ENCODE measurements around the gene GLI1.
"Not testable (repeated sequence)": the region's sequence is repeated elsewhere in the genome, so short reads cannot be mapped to it uniquely, and the experiment has no call there.

Gene GLI1

DNA sequence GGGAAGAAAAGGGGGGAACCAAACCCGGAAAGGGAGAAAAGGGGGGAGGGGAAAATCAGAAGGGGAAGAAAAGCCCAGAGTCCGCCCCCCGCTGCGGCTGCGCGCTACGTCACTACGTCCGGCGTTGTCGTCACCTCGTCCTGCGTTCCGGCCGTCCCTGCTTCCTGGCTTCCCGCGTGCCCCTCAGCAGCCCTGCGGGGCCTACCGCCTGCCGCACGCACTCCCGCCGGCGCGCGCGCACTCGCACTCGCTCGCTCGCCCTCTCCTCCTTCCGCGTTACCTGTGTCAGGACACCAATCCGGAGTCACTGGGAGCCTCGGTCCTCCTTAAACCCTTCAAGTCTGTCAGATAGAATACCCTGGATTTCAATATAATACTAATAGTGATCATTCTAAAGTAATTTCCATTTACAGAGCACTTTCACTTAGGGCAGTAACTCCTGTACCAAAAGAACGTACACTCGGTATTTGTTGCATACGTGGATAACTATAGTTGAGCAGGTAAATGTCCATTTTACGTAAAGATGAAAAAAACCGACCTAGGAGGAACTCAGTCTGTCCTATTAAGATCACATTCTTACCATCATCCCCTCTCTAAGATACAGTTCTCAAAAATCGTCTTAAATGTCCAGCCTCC lies 28.5 kb upstream of the GLI1 start, which contains the start of gene R3HDM2:
Gene R3HDM2, minus strand, starts transcription at position 113 of the 636 bp plus-strand sequence. CDS start 120,615 bp downstream, outside the sequence.
- Histone ChIP-seq H3K9me3 (no peaks in the 10 kb centered on the region), H3K27me3 (ENCODE audit: low read depth) (no peaks in the 10 kb centered on the region), H3K4me3 (peak within 1 kb of the TSS; percentile 50), H3K36me3 (replicated peaks) (no peaks in the 10 kb centered on the region), H3K4me1 (peaks cover 13% of the 10 kb centered on the region)
- DNase-seq (ENCODE audit: low spot score in 2 of 2), result peak; percentile 92 to 96
- in situ Hi-C loops (cut with MboI; ENCODE audit: low sequenced_read_pairs), result no loop called here

DNA sequence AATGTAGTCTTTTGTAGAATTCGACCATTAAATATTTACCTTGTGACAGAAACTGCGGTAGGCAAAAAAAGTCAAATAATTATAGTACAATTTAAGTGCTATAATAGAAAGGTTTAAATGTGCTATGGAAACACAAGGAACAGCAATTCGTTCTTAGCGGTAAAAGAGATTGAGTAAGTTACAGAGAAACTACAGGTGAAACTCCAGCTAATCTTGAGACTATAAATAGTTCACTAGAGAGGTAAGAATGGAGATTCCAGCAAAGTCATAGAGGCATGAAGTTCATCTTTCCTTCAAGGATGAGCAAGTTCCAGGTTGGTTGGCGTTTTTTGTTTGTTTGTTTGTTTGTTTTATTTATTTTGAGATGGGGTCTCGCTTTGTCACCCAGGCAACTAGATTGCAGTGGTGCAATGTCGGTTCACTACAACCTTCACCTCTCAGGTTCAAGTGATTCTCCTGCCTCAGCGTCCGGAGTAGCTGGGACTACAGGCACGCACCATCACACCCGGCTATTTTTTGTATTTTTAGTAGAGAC lies 27.9 kb upstream of the GLI1 start:
- Histone ChIP-seq H3K4me3 (no peak overlapping the region; the same call in 1 of the 2 replicates), H3K4me1 (peaks cover 13% of the 10 kb centered on the region), H3K9me3 (no peaks in the 10 kb centered on the region), H3K36me3 (replicated peaks) (no peaks in the 10 kb centered on the region), H3K27me3 (ENCODE audit: low read depth) (no peaks in the 10 kb centered on the region)
- in situ Hi-C loops (cut with MboI; ENCODE audit: low sequenced_read_pairs), result no loop called here
- DNase-seq (ENCODE audit: low spot score in 2 of 2), result no peak

GRCh38 chr12:57433370-57433769 lies 26.2 kb upstream of the GLI1 start:
- in situ Hi-C loops (cut with MboI; ENCODE audit: low sequenced_read_pairs), result no loop called here
- Histone ChIP-seq H3K36me3 (replicated peaks) (no peaks in the 10 kb centered on the region), H3K27me3 (ENCODE audit: low read depth) (no peaks in the 10 kb centered on the region), H3K4me1 (peaks cover 13% of the 10 kb centered on the region), H3K9me3 (no peaks in the 10 kb centered on the region), H3K4me3 (no peak overlapping the region)
- DNase-seq (ENCODE audit: low spot score in 2 of 2), result no peak

DNA sequence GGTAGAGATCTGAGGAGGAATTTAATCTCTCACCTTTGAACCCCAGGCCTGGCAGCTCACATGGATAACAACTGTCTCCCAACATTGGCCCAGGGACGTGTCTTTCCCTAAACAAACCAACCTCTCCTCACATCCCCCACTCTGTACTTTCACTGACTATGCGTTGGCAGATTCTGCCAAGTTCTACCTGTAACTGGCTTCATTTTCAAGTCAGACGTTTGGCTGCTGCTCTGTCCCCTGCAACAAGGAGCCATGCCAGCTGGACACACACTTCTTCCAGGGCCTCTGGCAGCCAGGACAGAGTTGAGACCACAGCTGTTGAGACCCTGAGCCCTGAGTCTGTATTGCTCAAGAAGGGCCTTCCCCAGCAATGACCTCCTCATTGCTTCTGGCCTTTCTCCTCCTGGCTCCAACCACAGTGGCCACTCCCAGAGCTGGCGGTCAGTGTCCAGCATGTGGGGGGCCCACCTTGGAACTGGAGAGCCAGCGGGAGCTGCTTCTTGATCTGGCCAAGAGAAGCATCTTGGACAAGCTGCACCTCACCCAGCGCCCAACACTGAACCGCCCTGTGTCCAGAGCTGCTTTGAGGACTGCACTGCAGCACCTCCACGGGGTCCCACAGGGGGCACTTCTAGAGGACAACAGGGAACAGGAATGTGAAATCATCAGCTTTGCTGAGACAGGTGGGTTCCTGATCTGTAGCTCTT lies 24.9 kb upstream of the GLI1 start, which contains the start of gene INHBC:
Gene INHBC, plus strand, starts transcription at position 268 of the 707 bp plus-strand sequence. Its CDS starts 103 bp downstream, at position 371.
- Histone ChIP-seq H3K4me3 (no peak within 1 kb of the TSS), H3K4me1 (peaks cover 17% of the 10 kb centered on the region), H3K27me3 (ENCODE audit: low read depth) (no peaks in the 10 kb centered on the region), H3K36me3 (replicated peaks) (no peaks in the 10 kb centered on the region), H3K9me3 (no peaks in the 10 kb centered on the region)
- no peak for DNase-seq (ENCODE audit: low spot score in 2 of 2)
- in situ Hi-C loops (cut with MboI; ENCODE audit: low sequenced_read_pairs), result no loop called here

DNA sequence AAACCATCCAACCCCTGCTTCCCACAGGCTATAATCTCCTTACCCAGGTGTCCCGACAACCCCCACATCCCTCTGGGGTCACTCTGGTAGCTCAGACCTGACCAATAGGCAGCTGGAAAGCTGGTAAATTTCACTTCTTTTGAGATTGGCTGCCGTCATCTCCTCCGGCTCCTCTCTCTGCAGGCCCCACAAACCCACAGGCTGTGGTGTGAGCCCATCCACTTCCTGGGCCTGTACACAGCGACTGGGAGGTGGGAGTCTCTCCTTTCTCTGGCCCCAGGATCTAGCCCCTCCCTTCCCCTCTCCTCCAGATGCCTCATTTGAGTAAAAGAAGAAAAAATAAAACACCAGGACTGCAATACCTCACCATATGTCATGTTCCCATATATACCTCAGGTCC lies 24.3 kb upstream of the GLI1 start:
- no peaks in the 10 kb centered on the region for H3K9me3 ChIP-seq

DNA sequence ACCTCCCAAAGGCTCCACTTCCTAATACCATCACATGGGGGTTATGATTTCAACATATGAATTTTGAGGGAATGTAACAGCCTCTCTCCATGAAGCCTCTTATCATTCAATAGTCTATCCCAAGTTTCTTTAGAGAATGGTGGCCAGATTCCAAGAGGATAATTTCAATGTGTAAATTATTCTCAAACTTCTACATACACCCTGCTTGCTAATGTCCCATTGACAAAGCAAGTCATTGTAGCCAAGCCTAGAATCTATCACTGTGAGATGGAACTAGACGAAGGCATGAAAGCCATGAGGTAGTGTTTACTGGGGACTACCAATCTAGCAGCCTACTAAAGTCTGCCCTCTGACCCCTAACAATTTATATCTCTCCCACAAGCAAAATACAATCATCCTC lies 21.2 kb upstream of the GLI1 start:
- peaks cover 6% of the 10 kb centered on the region; the same call in 1 of the 2 replicates for H3K4me1 ChIP-seq
- H3K4me3 ChIP-seq, result no peak overlapping the region
- H3K9me3 ChIP-seq, result peaks cover 9% of the 10 kb centered on the region
- H3K27me3 ChIP-seq (ENCODE audit: low read depth), result no peaks in the 10 kb centered on the region
- H3K36me3 ChIP-seq (replicated peaks), result no peaks in the 10 kb centered on the region
- in situ Hi-C loops (cut with MboI; ENCODE audit: low sequenced_read_pairs), result no loop called here
- DNase-seq (ENCODE audit: low spot score in 2 of 2), result no peak

More for the DNA sequence above, 24.3 kb upstream of the GLI1 start:
- Histone ChIP-seq H3K27me3 (ENCODE audit: low read depth) (no peaks in the 10 kb centered on the region), H3K4me1 (peaks cover 14% of the 10 kb centered on the region), H3K36me3 (replicated peaks) (no peaks in the 10 kb centered on the region), H3K4me3 (no peak overlapping the region)
- no peak for DNase-seq (ENCODE audit: low spot score in 2 of 2)
- in situ Hi-C loops (cut with MboI; ENCODE audit: low sequenced_read_pairs), result no loop called here

DNA sequence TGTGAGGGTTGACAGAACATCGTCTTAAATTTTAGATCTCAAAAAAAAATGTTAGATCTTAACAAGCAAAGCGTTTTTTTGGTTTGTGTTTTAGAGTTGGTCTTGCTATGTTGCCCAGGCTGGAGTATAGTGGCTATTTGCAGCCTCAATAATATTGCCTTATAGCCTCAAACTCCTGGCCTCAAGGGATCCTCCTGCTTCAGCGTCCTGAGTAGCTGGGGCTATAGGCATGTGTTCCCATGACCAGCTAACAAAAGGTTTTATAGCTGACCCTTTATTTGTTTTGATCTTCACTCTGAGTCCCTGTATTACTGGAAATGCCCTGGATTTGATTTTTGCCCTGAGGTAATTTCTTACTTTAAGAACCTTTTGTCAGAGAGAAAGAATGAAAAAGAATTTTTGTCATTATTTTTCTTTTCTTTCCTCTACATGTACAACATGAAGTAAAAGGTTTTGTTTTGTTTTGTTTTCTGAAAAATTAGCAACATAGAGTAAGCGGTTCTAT lies 19.8 kb upstream of the GLI1 start:
- H3K9me3 ChIP-seq, result peaks cover 9% of the 10 kb centered on the region
- no peaks in the 10 kb centered on the region for H3K27me3 ChIP-seq (ENCODE audit: low read depth)
- H3K4me3 ChIP-seq, result no peak overlapping the region
- peak; percentile 50 to 85 for DNase-seq (ENCODE audit: low spot score in 2 of 2)
- H3K4me1 ChIP-seq, result peaks cover 6% of the 10 kb centered on the region; the same call in 1 of the 2 replicates
- in situ Hi-C loops (cut with MboI; ENCODE audit: low sequenced_read_pairs), result no loop called here
- H3K36me3 ChIP-seq (replicated peaks), result no peaks in the 10 kb centered on the region

GRCh38 chr12:57441393-57441792 lies 18.2 kb upstream of the GLI1 start:
- H3K4me1 ChIP-seq; H3K27me3 ChIP-seq (ENCODE audit: low read depth); in situ Hi-C loops (cut with MboI; ENCODE audit: low sequenced_read_pairs); H3K9me3 ChIP-seq; H3K36me3 ChIP-seq (replicated peaks); DNase-seq (ENCODE audit: low spot score in 2 of 2); H3K4me3 ChIP-seq: not testable (repeated sequence)

GRCh38 chr12:57441846-57442427 lies 17.6 kb upstream of the GLI1 start:
- no peaks in the 10 kb centered on the region for H3K27me3 ChIP-seq (ENCODE audit: low read depth)
- no peaks in the 10 kb centered on the region for H3K36me3 ChIP-seq (replicated peaks)
- DNase-seq (ENCODE audit: low spot score in 2 of 2), result no peak
- peaks cover 6% of the 10 kb centered on the region; the same call in 1 of the 2 replicates for H3K4me1 ChIP-seq
- H3K4me3 ChIP-seq, result no peak overlapping the region
- H3K9me3 ChIP-seq, result peaks cover 9% of the 10 kb centered on the region
- in situ Hi-C loops (cut with MboI; ENCODE audit: low sequenced_read_pairs), result no loop called here

- H3K9me3 ChIP-seq; DNase-seq (ENCODE audit: low spot score in 2 of 2); H3K4me1 ChIP-seq; H3K4me3 ChIP-seq; in situ Hi-C loops (cut with MboI; ENCODE audit: low sequenced_read_pairs); H3K27me3 ChIP-seq (ENCODE audit: low read depth); H3K36me3 ChIP-seq (replicated peaks): not testable (repeated sequence)
Measured at GRCh38 chr12:57444337-57444736, 15.2 kb upstream of the GLI1 start.

DNA sequence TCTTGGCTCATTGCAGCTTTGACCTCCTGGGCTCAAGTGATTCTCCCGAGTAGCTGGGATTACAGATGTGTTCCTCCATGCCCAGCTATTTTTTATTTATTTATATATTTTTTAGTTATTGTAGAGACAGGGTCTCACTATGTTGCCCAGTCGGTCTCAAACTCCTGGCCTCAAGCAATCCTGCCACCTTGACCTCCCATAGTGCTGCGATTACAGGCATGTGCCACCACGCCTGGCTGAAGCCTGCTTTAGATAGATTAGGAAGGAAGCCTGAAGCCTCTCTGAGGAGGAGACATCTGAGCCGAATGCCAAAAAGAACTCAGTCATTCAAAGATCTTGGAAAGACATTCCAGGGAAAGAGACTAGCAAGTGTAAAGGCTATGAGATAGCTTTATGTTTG lies 14.8 kb upstream of the GLI1 start:
- Histone ChIP-seq H3K4me3 (no peak overlapping the region), H3K9me3 (peaks cover 9% of the 10 kb centered on the region), H3K36me3 (replicated peaks) (no peaks in the 10 kb centered on the region), H3K27me3 (ENCODE audit: low read depth) (no peaks in the 10 kb centered on the region), H3K4me1 (no peaks in the 10 kb centered on the region)
- no peak for DNase-seq (ENCODE audit: low spot score in 2 of 2)
- in situ Hi-C loops (cut with MboI; ENCODE audit: low sequenced_read_pairs), result no loop called here

DNA sequence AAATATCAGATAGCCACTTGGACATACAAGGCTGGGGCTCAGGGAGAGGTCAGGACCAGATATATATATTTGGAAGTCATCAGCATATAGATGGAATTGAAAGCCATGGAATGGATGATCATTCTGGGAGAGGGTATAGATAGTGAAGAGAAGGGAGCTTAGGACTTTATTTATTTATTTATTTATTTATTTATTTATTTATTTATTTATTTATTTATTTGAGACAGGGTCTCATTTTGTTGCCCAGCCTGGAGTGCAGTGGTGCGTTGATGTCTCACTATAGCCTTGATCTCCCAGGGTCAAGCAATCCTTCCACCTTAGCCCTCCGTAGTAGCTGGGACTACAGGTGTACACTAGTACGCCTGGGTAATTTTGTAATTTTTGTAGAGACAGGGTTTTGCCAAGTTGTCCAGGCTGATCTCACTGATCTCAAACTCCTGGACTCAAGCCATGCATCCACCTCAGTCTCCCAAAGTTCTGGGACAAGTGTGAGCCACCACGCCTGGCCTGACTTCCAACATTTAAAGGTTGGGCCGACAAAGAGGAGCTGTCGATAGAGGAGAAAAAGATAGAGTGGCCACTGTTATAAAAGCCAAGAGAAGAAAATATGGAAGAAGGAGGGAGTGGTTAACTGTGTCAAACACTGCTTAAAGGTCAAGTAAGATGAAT lies 13.2 kb upstream of the GLI1 start:
- DNase-seq (ENCODE audit: low spot score in 2 of 2), result no peak
- H3K36me3 ChIP-seq (replicated peaks), result no peaks in the 10 kb centered on the region
- in situ Hi-C loops (cut with MboI; ENCODE audit: low sequenced_read_pairs), result no loop called here
- H3K27me3 ChIP-seq (ENCODE audit: low read depth), result no peaks in the 10 kb centered on the region
- H3K4me1 ChIP-seq, result no peaks in the 10 kb centered on the region
- H3K9me3 ChIP-seq, result peaks cover 4% of the 10 kb centered on the region; the same call in 1 of the 2 replicates
- H3K4me3 ChIP-seq, result no peak overlapping the region

- no peak for DNase-seq (ENCODE audit: low spot score in 2 of 2)
- Histone ChIP-seq H3K36me3 (replicated peaks) (no peaks in the 10 kb centered on the region), H3K9me3 (no peaks in the 10 kb centered on the region; the same call in 1 of the 2 replicates), H3K4me1 (no peaks in the 10 kb centered on the region; the same call in 1 of the 2 replicates), H3K4me3 (no peak overlapping the region), H3K27me3 (ENCODE audit: low read depth) (no peaks in the 10 kb centered on the region)
- in situ Hi-C loops (cut with MboI; ENCODE audit: low sequenced_read_pairs), result no loop called here
Measured at GRCh38 chr12:57448669-57449068, 10.9 kb upstream of the GLI1 start.

Data from HAP-1 (cell line).